HFFc6 (cell line): ENCODE results near the gene PACRG. TPM values are rescaled to one million over a fixed set of nuclear protein-coding genes. Genes with fewer than 3 reads are reported as not detected.

ENCODE experiments used
- DNase-seq: peaks from one replicate; pipeline ENCODE4 v3.0.0-alpha.2; 2018
- H3K27ac Mint-ChIP-seq: 2 replicates; pipeline ENCODE4 v1.8.0; 2020; ENCODE audit warnings: mild to moderate bottlenecking, mixed read lengths
- H3K27me3 Mint-ChIP-seq: 2 replicates; pipeline ENCODE4 v1.8.0; 2021; ENCODE audit warnings: mild to moderate bottlenecking, moderate library complexity, mixed read lengths; ENCODE audit not compliant: insufficient read depth
- H3K36me3 Mint-ChIP-seq: 2 replicates; pipeline ENCODE4 v1.8.0; 2021; ENCODE audit warnings: low read depth, mixed read lengths
- H3K4me1 Mint-ChIP-seq: 2 replicates; pipeline ENCODE4 v1.8.0; 2020; ENCODE audit warnings: low read depth, mixed read lengths
- H3K4me3 Mint-ChIP-seq: 2 replicates; pipeline ENCODE4 v1.8.0; 2020; ENCODE audit warnings: mild to moderate bottlenecking, moderate library complexity, mixed read lengths
- H3K9me3 Mint-ChIP-seq: 2 replicates; pipeline ENCODE4 v1.8.0; 2020; ENCODE audit warnings: mild to moderate bottlenecking, mixed read lengths
- total RNA-seq, 6 experiments: library from RNA; stranded (reverse); fragmentation: NEBNext Ultra II Directional; extraction: Animal tissue kit (Norgen Biotek cat#: 25700); gene quantifications; 2 replicates in 1 of 6; 3 replicates in 5 of 6; pipeline ENCODE4 v1.2.3, GENCODE V29; 2021
- TF ChIP-seq, protein P1 (sequence below): fragments of 200-600 bp; sonication (generic); IDR thresholded peaks from 2 replicates; pipeline ENCODE4 v1.5.0; 2021; ENCODE audit warnings: antibody characterized with exemption, mild to moderate bottlenecking

The PACRG gene
- total RNA-seq, 6 experiments from 2014 or later = not detected

GRCh38 chr6:163294734-163295133 lies 567.0 kb downstream of the PACRG start:
- peaks cover 6% of the 10 kb centered on the region; the same call in 1 of the 2 replicates for H3K9me3 Mint-ChIP-seq
- TF ChIP-seq, protein P1, sequence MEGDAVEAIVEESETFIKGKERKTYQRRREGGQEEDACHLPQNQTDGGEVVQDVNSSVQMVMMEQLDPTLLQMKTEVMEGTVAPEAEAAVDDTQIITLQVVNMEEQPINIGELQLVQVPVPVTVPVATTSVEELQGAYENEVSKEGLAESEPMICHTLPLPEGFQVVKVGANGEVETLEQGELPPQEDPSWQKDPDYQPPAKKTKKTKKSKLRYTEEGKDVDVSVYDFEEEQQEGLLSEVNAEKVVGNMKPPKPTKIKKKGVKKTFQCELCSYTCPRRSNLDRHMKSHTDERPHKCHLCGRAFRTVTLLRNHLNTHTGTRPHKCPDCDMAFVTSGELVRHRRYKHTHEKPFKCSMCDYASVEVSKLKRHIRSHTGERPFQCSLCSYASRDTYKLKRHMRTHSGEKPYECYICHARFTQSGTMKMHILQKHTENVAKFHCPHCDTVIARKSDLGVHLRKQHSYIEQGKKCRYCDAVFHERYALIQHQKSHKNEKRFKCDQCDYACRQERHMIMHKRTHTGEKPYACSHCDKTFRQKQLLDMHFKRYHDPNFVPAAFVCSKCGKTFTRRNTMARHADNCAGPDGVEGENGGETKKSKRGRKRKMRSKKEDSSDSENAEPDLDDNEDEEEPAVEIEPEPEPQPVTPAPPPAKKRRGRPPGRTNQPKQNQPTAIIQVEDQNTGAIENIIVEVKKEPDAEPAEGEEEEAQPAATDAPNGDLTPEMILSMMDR = no peak
- peaks cover 3% of the 10 kb centered on the region; the same call in 1 of the 2 replicates for H3K27me3 Mint-ChIP-seq
- DNase-seq = no peak
- H3K36me3 Mint-ChIP-seq = no peaks in the 10 kb centered on the region
- H3K4me1 Mint-ChIP-seq = no peaks in the 10 kb centered on the region; the same call in 1 of the 2 replicates
- no peak overlapping the region for H3K4me3 Mint-ChIP-seq
- no peak overlapping the region for H3K27ac Mint-ChIP-seq

DNA sequence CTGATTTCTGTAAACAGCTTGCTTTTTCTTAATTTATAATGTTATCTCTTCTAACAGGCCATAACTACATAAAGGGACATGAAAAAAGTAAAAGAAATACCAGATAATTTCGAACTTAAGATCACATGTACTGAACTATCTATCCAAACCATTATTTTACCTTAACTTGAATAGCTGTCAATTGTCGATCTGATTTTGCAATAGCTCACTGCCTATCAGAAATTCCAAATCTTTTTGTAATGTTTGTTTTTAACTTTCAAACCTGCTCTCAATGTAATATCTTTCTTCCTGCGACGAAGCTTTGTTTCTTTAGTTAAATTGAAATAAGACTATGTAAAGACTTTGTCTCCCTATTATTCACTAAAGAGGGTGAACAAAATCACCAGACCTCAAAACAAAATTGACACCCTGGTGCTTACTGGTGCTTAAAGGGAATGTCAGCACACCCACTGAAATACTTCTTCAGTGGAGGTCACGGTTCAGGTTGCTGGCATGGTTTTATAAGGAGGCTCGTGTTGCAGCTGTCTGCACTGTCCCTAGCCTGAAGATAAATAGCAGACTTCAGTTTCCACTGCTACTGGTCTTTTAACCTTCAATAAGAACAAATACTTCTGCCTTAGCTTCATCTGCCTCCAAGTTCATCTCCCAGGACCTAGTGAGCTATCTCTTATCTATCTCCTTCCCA lies 569.2 kb downstream of the PACRG start:
- Mint-ChIP-seq H3K9me3 (no peaks in the 10 kb centered on the region; the same call in 1 of the 2 replicates), H3K4me3 (no peak overlapping the region), H3K36me3 (no peaks in the 10 kb centered on the region), H3K4me1 (no peaks in the 10 kb centered on the region; the same call in 1 of the 2 replicates), H3K27ac (no peak overlapping the region), H3K27me3 (no peaks in the 10 kb centered on the region; the same call in 1 of the 2 replicates)
- TF ChIP-seq, protein P1 = no peak
- DNase-seq = no peak

DNA sequence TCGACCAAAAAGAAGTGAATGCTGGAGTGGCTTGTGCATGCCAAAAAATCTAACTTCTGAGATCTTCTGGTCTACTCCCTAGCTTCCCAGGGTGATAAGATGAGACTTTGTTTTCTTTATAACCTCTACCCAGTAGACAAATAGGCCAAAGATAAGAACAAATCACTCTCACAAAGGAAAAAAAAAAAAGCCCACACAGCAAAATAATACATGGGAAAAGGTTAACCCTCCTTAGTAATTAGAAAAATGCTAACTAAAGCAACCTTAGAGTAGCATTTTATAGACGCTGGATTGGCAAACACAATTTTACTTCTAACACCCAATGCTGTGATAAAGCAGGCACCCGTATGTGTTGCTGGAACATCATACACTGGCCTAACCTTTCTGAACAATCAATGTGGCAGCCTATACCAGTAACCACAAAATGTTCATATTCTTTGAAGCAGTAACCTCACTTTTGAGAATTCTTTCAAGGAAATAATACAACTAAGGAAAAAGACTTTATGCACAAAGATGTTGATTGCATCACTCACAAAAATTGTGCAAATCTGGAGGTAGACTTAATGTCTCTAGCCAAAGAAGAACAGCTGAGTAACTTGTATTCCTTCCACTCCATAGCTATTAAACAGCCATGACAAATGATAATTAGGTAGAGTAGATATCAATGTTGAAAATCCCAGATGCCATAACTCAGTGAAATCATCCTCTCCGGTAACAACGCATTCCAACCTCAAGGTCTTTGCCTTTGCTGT lies 570.5 kb downstream of the PACRG start:
- TF ChIP-seq, protein P1 = no peak
- Mint-ChIP-seq H3K36me3 (no peaks in the 10 kb centered on the region), H3K27ac (no peak overlapping the region), H3K27me3 (no peaks in the 10 kb centered on the region; the same call in 1 of the 2 replicates), H3K9me3 (no peaks in the 10 kb centered on the region; the same call in 1 of the 2 replicates), H3K4me3 (no peak overlapping the region), H3K4me1 (no peaks in the 10 kb centered on the region)
- no peak for DNase-seq

GRCh38 chr6:163300838-163301237 lies 573.1 kb downstream of the PACRG start:
- Mint-ChIP-seq H3K4me1 (no peaks in the 10 kb centered on the region), H3K4me3 (no peak overlapping the region), H3K27me3 (peaks cover 7% of the 10 kb centered on the region; the same call in 1 of the 2 replicates), H3K27ac (no peak overlapping the region), H3K36me3 (no peaks in the 10 kb centered on the region), H3K9me3 (no peaks in the 10 kb centered on the region; the same call in 1 of the 2 replicates)
- TF ChIP-seq, protein P1 = no peak
- no peak for DNase-seq

DNA sequence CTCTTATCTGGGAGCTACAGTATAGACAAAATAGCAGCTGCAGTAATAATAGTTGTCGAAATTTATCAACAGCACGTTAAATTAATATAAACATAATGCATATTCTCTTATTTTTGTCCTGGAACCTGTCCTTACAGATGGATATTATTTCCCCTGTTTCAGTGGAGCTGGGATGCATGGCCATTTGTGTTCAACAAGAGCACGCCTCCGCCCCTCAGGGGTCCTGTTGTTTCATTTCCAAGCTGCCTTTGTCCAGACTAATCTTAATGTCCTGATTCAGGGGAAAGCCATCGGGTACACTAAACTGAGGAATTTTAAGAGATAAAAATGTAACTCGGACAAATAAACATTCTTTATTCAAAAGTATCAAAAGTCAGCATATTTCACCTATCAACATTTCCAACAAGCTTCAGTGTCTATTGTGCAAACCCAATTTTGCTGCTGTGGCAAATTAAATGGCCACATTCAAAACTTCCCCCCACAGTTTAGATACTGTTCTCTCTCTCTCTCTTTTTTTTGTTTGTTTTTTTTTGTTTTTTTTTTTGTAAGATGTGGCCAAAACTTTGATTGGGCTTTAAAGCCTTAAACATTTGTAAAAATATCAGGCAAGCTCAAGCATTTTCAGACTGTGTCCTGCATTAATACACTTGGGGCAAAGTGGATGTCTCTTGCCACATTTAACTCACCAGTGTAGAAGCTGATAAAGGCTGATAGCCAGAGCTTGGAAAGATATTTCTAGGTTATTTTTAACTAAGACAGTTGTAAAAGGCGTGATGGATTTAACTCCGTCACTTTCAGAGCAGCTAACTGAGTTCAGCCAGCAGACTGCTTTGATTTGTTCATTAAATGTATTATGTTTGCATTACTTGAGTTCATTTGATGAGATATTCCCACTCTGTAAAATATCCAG lies 574.2 kb downstream of the PACRG start:
- TF ChIP-seq, protein P1 = no peak
- Mint-ChIP-seq H3K4me1 (no peaks in the 10 kb centered on the region), H3K27ac (no peak overlapping the region), H3K27me3 (peaks cover 8% of the 10 kb centered on the region; the same call in 1 of the 2 replicates), H3K36me3 (no peaks in the 10 kb centered on the region), H3K4me3 (no peak overlapping the region), H3K9me3 (no peaks in the 10 kb centered on the region; the same call in 1 of the 2 replicates)
- no peak for DNase-seq
